AG09319 (cell line): ENCODE results near the gene RAPGEF2.

Experiments
- DNase-seq: peaks from one replicate; pipeline ENCODE4 v3.0.0-alpha.2; 2010; ENCODE audit warnings: low read depth; ENCODE audit errors: extremely low read depth
- TF ChIP-seq, protein P1 (sequence below): IDR thresholded peaks from 2 replicates; pipeline ENCODE4 v1.5.1; 2011; ENCODE audit warnings: low read depth, mild to moderate bottlenecking, inconsistent platforms, low read length, moderate library complexity

RAPGEF2 gene

DNA sequence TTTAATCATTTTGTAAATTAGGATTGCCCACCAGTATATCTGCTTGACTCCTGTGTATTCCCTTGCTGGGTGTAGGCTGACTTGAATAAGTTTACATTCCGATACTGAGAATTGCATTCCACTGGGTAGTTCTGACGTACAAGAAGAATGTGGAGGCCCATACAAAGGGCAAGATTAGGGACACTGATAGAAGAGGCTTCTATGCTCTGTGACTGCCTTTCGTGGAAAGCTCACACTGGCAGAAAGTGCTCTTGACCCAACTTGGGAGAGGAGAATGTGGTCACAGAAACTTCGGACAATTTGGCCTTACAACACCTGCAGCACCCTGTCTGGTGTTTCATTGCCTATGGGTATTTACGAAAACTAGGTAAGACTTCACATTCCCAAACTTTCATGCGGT is 126.3 kb downstream of the RAPGEF2 start:
- DNase-seq: no peak
- TF ChIP-seq, protein P1, sequence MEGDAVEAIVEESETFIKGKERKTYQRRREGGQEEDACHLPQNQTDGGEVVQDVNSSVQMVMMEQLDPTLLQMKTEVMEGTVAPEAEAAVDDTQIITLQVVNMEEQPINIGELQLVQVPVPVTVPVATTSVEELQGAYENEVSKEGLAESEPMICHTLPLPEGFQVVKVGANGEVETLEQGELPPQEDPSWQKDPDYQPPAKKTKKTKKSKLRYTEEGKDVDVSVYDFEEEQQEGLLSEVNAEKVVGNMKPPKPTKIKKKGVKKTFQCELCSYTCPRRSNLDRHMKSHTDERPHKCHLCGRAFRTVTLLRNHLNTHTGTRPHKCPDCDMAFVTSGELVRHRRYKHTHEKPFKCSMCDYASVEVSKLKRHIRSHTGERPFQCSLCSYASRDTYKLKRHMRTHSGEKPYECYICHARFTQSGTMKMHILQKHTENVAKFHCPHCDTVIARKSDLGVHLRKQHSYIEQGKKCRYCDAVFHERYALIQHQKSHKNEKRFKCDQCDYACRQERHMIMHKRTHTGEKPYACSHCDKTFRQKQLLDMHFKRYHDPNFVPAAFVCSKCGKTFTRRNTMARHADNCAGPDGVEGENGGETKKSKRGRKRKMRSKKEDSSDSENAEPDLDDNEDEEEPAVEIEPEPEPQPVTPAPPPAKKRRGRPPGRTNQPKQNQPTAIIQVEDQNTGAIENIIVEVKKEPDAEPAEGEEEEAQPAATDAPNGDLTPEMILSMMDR: no peak

DNA sequence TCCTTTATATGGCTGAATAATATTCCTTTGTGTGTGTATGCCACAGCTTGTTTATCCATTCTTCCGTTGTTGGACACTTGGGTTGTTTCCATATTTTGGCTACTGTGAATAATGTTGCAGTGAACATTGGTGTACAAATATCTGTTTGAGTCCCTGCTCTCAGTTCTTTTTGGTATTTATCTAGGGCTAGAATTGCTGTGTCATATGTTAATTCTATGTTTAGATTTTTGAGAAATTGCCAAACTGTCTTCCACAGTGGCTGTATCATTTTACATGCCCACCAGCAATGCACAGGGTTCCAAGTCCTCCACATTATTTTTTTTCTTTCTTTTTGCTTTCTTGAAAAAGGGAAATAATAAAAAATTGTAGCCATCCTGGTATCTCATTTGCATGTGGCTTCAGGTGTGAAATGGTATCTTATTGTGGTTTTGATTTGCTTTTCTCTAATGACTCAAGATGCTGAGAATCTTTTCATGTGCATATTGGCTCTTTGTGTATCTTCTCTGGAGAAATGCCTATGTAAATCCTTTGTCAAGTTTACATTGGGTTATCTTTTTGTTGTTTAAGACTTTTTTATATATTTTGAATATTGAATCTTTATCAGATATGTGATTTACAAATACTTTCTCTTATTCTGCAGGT is 129.7 kb downstream of the RAPGEF2 start:
- DNase-seq: no peak
- TF ChIP-seq, protein P1: no peak

DNA sequence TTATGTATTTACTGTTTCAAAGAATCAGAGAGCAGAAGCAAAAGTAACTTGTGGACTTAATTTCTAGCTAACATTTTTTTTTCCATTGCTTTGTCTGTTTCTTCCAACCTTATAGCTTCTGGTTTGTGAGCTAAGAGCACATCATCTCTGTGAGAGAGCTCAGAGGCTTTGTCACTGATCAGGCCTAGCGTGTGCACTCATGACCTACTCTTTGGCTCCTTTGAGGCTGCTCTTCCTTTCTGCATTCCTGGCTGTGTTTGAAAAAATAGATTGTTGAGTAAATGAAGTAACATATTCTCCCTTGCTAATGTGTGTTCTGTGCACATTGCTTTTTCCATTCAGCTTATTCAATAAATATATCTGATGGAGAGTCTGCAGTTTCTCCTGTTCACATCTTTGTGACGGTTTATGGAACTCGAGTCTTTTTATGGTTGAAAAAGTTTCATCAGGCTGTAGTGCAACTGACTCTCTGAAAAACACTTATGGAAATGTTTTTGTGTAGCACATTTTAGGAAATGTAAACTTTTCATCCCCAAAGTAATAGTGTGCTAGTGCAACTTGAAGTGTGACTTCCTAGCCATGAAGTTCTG is 133.0 kb downstream of the RAPGEF2 start:
- TF ChIP-seq, protein P1: no peak
- no peak for DNase-seq

DNA sequence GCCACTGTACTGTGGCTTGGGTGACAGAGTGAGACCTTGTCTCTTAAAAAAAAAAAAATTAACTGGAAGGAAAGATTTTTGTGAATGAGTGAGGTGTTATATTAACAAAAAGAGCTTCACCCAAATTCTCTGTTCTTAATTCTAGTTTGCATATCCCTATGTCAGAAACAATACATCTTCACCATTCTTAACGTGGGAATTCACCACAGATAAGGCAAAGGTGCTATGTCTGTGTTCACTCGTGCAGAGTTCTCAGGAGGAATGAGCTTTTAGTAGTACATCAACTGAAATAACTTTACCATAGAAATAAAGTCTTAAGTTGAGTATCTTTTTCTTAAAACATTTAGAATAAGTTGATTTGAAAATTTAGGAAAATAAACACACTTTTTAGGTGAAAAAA is 135.1 kb downstream of the RAPGEF2 start:
- TF ChIP-seq, protein P1: no peak
- no peak for DNase-seq

DNA sequence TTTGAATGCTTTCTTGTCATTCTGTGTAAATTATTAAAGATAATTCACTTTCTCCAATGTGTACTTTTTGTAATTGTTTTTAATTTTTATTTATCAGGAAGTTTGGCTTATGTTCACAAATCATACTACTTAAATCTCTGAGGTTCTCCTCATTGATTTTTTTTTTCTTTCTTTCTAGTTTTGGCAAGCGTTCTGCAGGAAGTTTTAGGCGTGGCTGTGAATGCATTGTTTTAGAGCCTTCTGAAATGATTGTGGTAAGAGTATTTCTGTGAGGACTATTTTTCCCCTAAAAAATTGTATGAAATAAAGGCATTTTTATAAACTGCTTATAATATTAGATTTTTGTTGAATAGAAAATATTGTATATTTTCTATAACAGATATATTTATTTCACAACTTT is 135.8 kb downstream of the RAPGEF2 start:
- DNase-seq: no peak
- TF ChIP-seq, protein P1: no peak

DNA sequence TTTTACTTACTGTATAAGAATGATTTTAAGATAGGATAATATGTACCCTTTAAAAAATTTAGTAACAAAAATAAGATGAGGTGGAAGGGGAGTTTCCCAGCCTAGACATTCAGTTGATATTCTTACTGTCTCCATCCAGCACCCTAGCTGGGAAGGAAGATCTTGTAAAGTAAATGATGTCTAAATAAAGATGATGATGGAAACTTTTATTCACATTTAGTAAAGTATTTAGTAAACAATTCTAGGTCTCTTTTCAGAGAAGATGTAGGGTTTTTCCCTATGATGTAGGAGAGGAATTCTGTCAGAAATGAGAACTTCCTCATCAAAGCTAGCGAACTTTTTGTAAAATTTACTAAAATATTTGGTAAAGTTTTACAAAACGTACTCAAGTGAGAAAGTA is 136.8 kb downstream of the RAPGEF2 start:
- TF ChIP-seq, protein P1: no peak
- DNase-seq: no peak

DNA sequence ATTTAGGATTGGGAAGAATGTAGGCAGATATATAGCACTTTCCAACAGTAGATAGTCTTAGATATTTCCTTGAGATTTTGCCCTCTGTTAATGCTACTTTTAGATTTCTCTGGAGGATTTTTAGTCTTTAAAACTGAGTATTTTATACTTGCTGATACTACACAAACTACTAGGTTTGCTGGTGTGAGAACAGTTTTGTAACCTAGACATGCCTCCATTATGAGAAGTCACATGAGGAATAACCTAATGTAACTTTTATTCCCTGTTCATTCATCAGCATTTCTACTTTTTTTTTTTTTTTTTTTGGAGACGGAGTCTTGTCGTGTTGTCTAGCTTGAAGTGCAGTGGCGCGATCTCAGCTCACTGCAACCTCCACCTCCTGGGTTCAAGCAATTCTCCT is 137.2 kb downstream of the RAPGEF2 start:
- DNase-seq: no peak
- TF ChIP-seq, protein P1: no peak
